ENCODE results near the gene KNTC1. TPM values are rescaled to one million over a fixed set of nuclear protein-coding genes. Genes with fewer than 3 reads are reported as not detected.

Gene KNTC1
- total and polyA plus RNA-seq, 2 of the 13 experiments (the other 11 are each of a cell fraction or from before 2014, with no cell fraction given), result 45.1 to 57.6 TPM

GRCh38 chr12:122523280-122523679 is 3.8 kb upstream of the KNTC1 start (continued):
- TF ChIP-seq UBTF (CRISPR knock-in tag; IDR thresholded peaks at IDR 0.05), result no peak
- TF ChIP-seq, protein P1, sequence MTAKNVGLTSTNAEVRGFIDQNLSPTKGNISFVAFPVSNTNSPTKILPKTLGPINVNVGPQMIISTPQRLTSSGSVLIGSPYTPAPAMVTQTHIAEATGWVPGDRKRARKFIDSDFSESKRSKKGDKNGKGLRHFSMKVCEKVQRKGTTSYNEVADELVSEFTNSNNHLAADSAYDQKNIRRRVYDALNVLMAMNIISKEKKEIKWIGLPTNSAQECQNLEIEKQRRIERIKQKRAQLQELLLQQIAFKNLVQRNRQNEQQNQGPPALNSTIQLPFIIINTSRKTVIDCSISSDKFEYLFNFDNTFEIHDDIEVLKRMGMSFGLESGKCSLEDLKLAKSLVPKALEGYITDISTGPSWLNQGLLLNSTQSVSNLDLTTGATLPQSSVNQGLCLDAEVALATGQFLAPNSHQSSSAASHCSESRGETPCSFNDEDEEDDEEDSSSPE (CRISPR knock-in tag; IDR thresholded peaks at IDR 0.05), result 0 out of 2 replicates have a peak, but pooled peaks have one; percentile 24
- TF ChIP-seq FOXP1 (IDR thresholded peaks at IDR 0.05), result no peak
- 0 out of 2 replicates have a peak, but pooled peaks have one; percentile 16 for TF ChIP-seq FOXP1 (CRISPR knock-in tag; IDR thresholded peaks at IDR 0.05)
- TF ChIP-seq HOXD1 (CRISPR knock-in tag; IDR thresholded peaks at IDR 0.05), result no peak
- peak; percentile 69; the same call in 1 of the 2 replicates for TF ChIP-seq SIN3A (IDR thresholded peaks at IDR 0.05; ENCODE audit: borderline replicate concordance, low read depth, low read length)
- TF ChIP-seq HMG20A (CRISPR knock-in tag; IDR thresholded peaks at IDR 0.05; ENCODE audit: borderline replicate concordance), result no peak
- no peak for TF ChIP-seq ZNF891 (CRISPR knock-in tag; IDR thresholded peaks at IDR 0.05)
- no peak for TF ChIP-seq ZNF776 (CRISPR knock-in tag; IDR thresholded peaks at IDR 0.05)
- TF ChIP-seq MXD4 (CRISPR knock-in tag; IDR thresholded peaks at IDR 0.05), result peak; percentile 14; the same call in 1 of the 2 replicates
- TF ChIP-seq MTA1 (CRISPR knock-in tag; IDR thresholded peaks at IDR 0.05; ENCODE audit: borderline replicate concordance), result no peak
- TF ChIP-seq SAFB2 (CRISPR knock-in tag; IDR thresholded peaks at IDR 0.05; ENCODE audit: borderline replicate concordance, low read depth), result no peak
- TF ChIP-seq IKZF1 (IDR thresholded peaks at IDR 0.05), result no peak
- TF ChIP-seq, protein P2, sequence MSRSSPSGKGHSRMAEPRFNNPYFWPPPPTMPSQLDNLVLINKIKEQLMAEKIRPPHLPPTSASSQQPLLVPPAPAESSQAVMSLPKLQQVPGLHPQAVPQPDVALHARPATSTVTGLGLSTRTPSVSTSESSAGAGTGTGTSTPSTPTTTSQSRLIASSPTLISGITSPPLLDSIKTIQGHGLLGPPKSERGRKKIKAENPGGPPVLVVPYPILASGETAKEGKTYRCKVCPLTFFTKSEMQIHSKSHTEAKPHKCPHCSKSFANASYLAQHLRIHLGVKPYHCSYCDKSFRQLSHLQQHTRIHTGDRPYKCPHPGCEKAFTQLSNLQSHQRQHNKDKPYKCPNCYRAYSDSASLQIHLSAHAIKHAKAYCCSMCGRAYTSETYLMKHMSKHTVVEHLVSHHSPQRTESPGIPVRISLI (CRISPR knock-in tag; IDR thresholded peaks at IDR 0.05; ENCODE audit: borderline replicate concordance), result no peak
- TF ChIP-seq ZHX1 (CRISPR knock-in tag; IDR thresholded peaks at IDR 0.05; ENCODE audit: low read depth), result no peak
- no peak for TF ChIP-seq PATZ1 (CRISPR knock-in tag; IDR thresholded peaks at IDR 0.05)
- TF ChIP-seq NFRKB (IDR thresholded peaks at IDR 0.05), result no peak
- TF ChIP-seq NCOA5 (CRISPR knock-in tag; IDR thresholded peaks at IDR 0.05), result no peak
- no peak for TF ChIP-seq ZNF703 (CRISPR knock-in tag; IDR thresholded peaks at IDR 0.05; ENCODE audit: borderline replicate concordance)
- no peak for TF ChIP-seq ZNF10 (CRISPR knock-in tag; IDR thresholded peaks at IDR 0.05; ENCODE audit: borderline replicate concordance, low read depth)
- TF ChIP-seq XRCC5 (optimal IDR thresholded peaks at IDR 0.05; ENCODE audit: low read length), result no peak
- no peak for TF ChIP-seq KDM2A (CRISPR knock-in tag; IDR thresholded peaks at IDR 0.05; ENCODE audit: borderline replicate concordance, low read depth)
- no peak for TF ChIP-seq ZNF569 (CRISPR knock-in tag; IDR thresholded peaks at IDR 0.05; ENCODE audit: borderline replicate concordance)

All from HepG2 (cell line).